GM18511 (cell line): ENCODE measurements around the gene CYB5A.
"Not testable (repeated sequence)": the region's sequence is repeated elsewhere in the genome, so short reads cannot be mapped to it uniquely, and the experiment has no call there.

ENCODE experiments used
- ATAC-seq: cut with Tn5 transposase; IDR thresholded peaks from one replicate; pipeline ENCODE4 v1.9.1; 2021; ENCODE audit warnings: mild to moderate bottlenecking, moderate library complexity; ENCODE audit not compliant: unreplicated experiment

CYB5A gene, protein sequence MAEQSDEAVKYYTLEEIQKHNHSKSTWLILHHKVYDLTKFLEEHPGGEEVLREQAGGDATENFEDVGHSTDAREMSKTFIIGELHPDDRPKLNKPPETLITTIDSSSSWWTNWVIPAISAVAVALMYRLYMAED

DNA sequence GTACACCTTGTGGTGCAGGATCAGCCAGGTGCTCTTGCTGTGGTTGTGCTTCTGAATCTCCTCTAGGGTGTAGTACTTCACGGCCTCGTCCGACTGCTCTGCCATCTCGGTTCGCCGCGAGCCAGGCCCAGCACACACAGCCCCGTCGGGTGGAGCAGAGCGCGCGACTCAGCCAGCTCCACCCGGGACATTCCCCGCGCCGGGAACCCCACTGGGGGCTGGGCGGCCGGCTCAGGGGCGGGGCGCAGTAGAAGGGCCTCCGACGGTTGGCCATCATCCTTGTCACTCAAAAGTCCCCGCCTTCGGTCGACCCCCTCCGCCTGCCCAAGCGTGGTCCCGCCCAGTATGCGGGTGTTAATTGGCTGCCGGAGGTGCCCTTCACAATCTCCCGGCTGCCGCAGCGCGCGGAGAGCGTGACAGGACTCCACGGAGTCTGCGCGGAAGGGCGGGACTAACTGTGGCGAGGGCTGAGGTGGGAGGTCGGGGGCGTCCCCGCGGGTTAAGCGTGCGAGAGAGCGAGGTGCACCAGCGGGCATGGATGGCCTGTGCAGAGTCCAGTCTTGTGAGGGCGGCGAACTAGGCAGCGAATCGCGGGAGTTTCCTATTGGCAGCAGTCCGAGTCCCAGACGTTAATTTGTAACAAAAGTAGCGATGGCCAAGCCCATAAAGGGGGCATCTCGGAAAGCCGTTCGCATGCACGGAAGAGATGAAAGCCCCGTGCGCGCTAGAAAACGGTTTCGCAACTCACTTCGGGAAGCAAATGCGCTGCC lies at the start of gene CYB5A:
CYB5A (minus strand) TSS at position 193 of the 770 bp plus-strand sequence; CDS start at position 105, 88 bp downstream.
- peak; percentile 99 for ATAC-seq

DNA sequence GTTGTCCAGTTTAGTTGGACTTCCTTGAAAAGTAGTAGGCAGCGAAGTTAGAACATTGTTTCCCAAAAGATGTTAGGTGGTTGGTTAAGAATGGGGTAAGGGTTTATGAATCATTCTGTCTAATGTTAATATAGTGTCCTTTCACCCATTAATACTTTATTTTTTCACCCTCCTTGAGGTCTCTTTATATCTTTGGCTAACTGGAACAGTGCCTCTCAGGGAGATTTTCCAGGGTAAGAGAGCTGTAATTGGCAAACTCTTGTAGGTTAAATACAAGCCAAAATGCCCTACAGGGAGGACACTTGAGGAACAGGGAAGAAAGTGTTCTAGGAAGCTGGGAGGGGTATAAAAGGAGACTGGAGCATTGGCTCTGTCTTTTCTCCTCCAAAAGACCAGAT lies 46.1 kb upstream of the CYB5A start:
- ATAC-seq = no peak

DNA sequence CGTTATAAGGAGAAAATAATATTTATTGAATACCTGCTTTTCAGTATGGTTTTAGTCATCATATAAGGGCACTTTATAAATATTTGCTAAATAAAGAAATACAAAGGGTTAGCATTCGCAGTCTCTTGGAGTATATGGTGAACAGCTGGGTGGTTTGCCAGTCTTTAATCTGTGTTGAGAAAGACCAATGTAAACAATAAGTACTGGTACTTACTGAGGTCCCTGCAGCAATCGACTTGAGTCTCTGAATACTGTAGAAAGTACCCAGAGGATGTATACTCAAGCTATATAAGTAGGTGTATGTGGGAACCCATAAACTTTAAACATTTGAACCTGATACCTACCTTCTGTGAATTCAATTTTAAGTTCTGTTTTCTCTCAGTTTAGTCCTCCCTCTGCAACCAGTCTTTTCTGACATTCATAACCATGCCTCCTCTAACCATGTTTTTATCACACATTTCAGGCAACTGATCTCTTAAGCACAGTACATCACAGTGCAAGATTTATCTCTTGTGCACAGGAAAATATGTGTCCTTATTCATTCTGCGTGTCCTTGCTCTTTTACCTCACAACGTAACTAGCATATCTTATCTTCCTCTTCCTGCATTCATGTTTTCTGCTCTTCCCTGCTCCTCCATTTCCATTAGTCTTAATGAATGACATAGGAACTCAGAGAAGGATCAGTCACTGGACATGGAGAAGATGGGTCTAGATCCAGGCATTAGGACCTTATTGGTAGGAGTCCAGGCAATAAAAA lies 45.6 kb upstream of the CYB5A start:
- ATAC-seq = no peak

DNA sequence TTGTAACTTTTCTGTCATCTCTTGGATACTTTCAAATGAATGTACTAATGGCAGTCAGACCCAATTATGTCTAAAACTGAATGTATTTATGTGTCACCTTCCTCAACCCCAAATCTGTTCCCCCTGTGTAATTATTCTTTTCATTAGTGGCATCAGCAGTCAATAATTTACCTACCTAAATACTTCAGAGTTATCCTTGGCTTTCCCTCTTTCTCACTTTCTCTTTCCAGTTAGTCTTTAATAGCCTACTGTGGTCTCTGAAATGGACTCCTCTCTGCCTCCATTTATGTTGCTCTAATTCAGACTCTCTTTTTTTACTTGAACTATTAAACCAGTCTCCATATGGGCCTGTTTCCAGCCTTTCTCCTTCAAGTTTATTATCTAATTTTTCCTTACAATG lies 44.9 kb upstream of the CYB5A start:
- ATAC-seq = no peak

DNA sequence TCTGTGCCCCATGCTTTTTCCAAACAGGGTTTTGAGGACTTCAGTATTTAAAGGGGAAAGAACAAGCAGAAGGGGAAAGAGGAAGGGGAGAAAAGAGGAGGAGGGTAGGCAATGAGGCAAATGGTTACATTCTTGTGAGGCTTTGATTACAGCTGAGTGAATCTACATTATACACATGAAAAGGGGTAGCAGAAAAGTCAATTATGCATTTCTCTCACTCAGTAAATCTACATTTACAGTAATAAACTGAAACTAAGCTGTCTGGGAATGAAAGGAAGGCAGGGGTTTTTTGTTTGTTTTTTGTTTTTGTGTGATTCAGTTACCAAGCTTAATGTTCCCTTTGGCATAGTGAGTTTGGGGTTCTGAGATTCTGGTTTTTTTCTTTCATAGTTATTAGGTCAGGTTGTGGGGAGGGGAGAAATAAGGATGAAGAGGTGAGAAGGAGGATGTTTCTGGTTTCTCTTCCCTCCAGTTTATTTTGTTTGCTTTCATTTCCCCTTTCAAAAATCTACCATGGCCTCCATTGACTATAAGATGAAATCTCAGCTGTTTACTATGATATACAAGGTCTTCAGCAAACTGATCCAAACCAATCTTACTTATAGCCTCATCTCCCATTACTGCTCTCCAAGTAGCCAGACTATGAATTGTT lies 42.6 kb upstream of the CYB5A start:
- peak; percentile 82 for ATAC-seq

DNA sequence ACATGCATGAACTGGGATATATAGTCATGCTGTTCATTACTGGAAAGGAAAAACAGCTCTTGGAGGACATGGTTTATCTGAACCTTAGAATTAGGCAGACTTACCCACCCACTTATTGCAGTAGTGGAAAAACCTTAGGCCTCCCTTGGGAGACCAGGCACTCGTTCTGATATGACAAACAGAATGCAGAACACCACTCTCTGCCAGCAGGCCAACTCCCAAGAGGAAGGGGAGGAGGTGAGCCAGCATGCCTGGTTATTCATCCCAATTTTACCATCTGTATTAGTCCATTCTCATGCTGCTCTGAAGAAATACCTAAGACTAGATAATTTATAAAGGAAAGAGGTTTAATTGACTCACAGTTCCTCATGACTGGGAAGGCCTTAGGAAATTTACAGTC lies 41.3 kb upstream of the CYB5A start:
- no peak for ATAC-seq

DNA sequence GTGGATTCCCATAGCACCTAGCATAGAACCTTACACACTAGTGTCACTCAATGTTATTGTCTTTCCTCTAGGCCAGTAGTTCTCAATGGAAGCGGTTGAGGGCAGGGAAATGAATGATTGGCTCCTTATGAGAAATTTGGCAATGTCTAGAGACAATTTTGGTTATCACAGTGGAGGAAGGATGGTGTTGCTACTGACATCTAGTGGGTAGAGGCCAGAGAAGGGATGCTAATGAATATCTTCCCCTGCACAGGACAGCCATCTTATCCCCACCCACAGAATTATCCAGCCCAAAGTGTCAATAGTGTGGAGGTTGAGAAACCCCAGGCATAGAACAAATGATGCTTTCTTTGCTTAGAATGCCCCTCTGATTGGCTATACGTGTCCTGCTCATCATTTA lies 39.6 kb upstream of the CYB5A start:
- ATAC-seq = no peak

DNA sequence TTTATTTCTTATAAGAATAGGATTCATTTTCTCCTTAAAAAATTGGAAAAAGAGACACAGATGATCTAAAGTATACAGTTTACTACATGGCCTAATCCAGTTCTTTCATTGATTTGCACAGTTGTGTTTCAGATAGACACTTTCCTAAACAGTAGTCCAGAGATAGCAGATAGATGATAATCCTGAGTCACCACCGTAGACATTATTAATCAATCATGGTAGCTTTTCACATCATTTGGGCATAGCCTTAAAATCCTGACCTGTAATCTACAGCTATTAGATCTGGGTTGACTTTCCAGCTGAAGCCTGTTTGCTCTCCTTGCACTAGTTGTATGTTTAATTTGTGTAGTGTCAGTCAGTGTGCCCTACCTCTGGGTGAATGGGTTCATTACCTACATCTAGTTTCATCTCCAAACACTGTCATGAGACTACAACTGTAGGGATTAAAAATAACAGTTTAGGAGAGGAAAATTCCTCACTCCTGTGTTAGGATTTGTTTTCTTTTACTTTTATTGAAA lies 38.0 kb upstream of the CYB5A start:
- ATAC-seq = no peak

DNA sequence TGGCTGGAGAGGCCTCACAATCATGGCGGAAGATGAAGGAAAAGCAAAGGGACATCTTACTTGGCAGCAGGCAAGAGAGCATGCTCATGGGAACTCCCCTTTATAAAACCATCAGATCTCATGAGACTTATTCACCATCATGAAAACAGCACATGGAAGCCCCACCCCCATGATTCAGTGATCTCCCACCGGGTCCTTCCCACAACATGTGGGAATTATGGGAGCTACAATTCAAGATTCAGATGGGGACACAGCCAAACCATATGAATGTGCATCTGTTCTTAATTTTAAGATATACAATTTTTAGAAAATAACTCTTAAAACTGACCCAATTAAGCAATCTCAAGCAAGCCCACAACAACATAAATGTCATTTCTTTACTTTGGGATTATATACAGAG lies 36.4 kb upstream of the CYB5A start:
- no peak for ATAC-seq

DNA sequence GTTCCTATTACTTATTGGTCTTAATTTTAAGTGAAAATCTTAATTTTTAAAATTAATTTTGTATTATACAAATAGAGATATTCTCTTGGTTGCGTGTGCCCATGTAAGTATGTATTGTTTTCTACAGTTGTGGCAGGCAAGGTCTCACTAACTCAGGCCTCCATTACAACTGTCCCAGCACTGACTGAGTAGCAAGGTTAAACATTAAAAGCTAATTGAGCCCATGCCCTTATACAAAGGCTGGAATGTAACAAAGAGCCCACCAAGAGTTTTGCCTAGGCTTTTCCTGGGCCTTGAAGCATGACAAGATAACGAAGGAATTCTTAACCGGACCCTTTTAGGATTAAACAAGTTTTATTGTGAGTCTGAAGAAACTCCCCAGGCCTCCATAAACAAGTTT lies 35.0 kb upstream of the CYB5A start:
- not testable (repeated sequence) for ATAC-seq

DNA sequence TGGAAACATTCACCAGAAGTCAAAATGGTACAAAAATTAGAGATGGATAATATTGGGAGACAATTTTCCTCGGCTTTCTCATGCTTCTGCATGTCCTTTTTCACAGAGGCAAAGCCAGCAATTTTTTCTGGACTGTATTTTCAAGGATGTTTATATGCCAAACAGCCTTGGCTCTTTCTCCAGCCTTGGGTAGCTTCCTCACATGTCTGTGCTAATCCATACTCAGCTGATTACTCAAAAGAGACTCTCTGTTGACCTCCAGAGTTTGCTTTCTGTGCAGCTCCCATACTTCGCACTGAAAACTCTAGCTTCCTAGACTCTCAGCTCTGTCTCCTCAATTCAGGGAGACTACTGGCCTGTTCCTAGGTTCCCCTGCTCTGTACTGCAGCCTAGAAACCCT lies 34.5 kb upstream of the CYB5A start:
- ATAC-seq = no peak

DNA sequence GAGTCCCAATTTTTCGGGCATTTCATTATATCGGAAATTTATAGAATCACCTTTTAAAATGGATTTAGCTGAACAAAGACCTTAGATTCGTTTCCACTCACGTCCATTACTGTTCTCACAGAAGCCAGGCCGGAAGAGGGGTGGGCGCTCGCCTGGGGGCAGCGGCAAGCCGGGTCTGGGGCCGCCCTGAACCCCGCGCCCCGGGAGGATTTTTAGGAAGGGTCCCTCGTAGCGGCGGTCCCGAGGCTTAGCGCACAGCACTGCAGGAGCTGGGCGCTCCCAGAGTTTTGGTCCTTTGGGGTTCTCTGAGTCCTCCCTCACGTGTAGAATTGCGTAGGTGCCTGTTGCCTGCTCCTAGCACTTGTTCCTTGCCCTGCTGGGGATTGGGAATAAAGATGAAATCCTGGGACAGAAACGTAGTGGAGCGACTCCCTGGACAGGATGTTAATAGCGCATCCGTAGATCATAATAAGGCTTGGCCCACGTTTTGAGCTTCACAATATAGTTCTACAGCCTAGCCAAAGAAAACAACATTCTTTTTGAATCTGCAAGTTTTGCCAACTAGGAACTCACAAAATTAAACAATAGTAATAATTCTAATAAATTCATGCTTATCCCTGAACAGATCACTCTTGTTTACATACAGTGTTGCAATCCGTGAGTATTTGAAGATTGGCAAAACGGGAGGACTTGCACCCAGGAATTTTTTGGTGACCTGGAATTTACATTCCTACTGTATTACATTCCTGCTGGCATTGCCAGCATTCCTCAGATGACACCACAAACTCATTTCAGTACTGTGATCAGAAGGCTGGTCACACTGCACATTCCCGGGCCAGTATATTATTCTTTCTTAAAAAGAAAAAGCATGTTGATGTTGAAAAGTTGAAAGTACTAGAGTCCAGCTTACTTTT lies 24.8 kb upstream of the CYB5A start:
- ATAC-seq = no peak

DNA sequence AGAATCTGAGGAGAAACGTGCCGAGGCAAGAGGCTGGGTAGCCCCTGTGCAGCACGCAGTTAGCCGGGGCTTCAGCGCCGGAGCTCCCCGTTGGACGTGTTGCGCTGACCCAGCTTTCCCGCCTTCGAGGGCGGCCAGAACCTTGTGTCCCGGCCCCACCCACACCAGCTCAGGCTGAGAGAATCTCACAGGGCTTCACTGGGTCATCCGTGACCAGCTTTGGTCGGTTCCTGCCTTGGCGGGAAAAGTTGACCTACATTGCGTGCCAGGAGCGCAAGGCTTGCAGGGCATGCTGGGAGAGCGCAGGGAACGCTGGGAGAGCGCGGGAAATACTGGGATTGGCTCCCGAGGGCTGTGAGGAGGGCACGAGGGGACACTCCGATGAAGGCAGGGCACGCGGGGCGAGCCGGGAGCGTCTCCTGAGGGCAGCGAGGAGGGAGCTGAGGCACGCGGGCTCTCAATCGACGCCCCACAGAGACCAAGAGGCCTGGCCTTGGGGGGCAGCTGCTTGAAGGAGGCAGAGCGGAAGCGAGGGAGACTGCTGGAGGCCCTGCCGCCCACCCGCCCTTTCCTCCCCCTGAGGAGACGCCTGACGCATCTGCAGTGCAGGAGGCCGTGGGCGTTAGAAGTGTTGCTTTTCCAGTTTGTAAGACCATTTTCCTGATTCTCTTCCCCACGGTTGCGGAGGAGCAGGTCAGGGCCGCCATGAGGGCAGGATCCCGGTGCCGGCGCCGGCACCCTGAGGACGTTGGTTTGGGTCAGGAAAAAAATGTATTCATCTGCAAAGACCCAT lies 23.9 kb upstream of the CYB5A start, which contains the start of gene C18orf63:
C18orf63 (plus strand) TSS at position 376 of the 793 bp plus-strand sequence. CDS start 2,027 bp downstream, outside the sequence.
- ATAC-seq = no peak

DNA sequence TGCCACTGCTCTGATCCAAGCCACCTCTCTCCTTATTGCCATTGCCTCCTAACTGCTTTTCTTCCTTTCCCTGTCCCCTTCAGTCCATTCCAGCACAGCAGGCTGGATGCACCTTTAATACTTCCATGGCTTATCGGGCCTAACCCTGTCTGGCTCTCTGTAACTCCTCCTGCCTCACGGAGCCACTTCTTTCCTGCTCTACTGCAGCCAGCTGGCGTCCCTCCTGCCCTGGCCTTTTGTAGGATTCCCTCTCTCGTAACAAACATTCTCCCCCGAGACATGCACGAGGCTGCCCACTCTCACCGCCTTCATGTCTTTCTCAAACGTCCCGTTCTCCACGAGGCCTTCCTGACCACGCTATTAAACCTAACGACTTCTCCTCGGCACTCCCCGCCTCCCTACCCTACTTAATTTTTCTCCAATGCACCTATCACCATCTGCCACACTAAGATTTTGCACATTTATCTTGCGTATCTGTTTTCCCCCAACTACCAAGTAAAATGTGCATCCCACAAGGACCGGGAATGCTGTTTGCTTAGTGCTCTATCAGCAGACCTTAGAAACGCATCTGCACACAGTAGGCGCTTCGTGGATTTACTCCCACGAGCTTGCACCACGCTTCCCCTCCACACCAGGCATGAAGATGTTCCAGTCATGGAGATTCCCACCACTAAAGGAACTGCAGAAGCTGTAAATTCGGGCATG lies 23.1 kb upstream of the CYB5A start:
- ATAC-seq = no peak

DNA sequence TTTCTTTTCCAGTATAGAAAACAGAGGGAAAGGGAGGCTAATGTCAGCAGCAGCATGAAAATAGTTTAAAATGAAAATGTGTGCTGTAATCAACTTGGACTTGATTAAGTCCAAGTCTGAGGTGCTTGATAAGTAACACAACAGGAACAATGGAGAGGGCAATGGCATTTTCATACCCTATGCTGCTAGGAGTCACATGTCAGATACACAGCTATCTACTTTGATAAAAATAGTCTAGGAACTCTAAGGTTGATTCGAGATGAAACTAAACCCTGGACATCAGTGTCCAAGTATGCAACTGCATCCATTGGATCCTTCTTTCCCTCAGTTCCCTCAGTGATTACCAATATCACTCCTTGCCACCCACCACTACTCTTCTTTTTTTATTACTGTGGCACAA lies 19.2 kb upstream of the CYB5A start:
- no peak for ATAC-seq

DNA sequence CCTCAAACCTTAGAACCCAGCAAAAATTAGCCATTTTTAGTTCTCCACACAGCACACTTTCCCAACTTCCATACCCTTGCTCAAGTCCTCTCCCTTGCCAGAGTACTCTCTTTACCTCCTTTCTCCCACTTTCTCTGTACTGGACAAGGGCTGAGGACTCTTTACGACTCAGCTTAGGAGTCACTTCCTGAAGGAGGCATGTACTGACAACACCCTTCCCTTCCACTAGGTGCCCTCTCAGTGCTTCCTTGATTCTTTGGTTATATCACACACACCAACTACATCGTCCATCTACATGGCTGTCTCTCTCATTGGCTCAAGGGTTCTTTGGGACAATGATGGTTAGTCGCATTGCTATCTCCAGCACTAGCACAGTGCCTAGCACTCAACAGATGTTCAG lies 18.6 kb upstream of the CYB5A start:
- no peak for ATAC-seq

DNA sequence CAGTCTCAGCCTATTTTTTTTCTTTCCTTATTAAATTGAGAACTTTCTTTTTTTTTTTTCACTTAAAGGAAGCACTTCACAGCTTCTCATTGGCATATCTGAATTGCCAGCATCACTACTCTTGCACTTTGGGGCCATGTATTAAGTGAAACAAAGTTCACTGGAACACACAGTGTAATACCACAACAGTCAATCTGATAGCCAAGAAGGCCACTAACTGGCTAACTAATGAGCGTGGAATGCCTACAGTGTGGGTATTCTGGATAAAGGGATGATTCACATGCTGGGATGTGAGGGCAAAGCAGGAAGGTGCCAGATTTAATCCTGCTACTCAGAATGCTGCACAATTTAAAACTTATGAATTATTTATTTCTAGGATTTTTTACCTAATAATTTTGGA lies 12.2 kb upstream of the CYB5A start:
- ATAC-seq = no peak

DNA sequence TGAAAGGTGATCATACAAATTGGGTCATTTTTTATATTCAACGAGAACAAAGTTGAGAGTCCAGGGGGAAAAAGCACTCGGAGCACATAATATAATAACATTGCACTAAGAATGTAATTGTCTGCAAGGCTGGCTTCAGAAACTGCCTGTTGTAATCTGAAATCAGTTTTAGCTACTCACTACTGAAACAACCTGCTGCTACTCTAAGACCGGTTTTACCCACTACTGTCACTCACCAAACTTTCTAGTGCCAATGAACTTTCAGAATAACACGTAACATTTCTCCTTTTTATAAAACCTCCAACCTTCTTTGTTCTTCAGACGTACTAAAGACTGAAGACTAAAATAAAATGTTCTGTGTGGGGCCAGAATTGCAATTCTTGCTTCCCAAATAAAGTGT lies 11.5 kb upstream of the CYB5A start:
- ATAC-seq = no peak

DNA sequence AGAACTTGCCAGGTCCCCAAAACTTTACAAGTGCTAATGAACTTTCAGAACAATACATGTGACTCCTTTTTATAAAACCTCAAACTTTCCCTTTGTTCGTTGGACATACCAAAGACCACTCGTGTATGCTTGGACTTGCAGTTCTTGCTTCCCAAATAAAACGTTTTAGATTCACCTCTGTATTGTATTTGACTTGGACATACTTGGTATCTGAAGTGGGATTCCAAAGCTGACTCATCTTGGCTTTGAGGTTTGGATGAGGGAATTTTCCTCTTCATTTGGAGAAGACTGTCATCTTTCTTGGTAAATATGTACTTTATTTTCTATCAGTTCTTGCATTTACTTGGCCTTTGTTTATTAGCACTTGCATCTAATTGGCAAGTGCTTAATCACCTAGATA lies 8.0 kb upstream of the CYB5A start:
- ATAC-seq = no peak
